Activated T-cell treated with anti-CD3 and anti-CD28 coated beads, Interleukin-2, amount 50 U/mL, for 1 hour (primary cell): ENCODE measurements around the gene EYA3.

Experiments used
- DNase-seq: peaks from one replicate; pipeline ENCODE4 v3.0.0-alpha.2; 2020

The EYA3 gene

GRCh38 chr1:27935721-27936120, 152.7 kb downstream of the EYA3 start:
- no peak for DNase-seq

DNA sequence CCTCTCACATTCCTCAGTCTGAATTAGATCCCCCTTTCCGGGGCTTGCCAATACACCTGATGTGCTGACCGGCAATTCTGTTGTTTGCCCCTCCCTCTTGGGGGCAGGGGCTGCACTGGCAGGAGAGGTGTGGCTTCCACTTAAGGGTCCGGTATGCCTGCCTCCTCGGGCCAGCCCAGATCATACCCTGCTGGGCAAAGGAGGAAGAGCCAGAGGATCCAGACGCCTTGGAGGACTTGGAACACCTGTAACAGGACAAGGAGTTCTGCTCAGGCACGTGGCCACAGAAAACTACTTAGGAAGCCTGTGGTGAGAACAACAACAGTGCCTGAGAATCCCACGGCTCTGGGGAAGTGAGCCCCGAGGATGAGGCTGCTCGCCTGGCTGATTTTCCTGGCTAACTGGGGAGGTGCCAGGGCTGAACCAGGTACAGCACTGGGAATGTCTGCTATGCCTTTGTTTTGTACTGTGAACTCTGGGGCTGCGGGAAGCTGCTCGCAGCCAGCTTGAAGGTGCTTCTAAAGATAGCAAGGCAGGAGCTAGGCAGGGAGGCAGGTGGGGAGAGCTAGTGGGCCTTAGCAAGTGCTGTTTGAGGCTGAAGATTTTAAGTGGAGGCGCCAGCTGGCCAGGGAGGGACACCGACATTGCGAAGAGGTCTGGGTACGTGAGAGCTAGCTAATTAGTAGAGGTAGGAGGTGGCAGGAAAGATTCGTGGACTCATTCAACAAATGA, 153.4 kb downstream of the EYA3 start, which contains the start of gene SMPDL3B:
Gene SMPDL3B, plus strand, starts transcription at position 183 of the 732 bp plus-strand sequence. Its CDS starts 184 bp downstream, at position 367.
- no peak for DNase-seq

DNA sequence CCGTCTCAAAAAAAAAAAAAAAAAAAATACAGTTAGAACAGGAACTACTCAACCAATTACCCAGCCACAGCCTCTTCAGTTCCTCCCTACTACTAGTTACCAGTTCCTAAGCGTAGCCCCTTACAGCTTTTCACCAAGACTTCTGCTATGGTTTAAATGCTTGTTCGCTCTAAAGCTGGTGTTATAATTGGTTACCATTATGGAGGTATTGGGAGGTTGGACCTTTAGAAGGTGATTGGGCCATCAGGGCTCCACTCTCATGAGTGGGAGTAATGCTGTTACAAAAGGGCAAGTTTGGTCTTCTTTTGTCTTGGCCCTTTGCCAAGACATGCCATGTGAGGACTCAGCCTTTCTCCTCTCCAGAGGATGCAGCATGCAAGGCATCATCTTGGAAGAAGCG, 156.7 kb downstream of the EYA3 start:
- no peak for DNase-seq

DNA sequence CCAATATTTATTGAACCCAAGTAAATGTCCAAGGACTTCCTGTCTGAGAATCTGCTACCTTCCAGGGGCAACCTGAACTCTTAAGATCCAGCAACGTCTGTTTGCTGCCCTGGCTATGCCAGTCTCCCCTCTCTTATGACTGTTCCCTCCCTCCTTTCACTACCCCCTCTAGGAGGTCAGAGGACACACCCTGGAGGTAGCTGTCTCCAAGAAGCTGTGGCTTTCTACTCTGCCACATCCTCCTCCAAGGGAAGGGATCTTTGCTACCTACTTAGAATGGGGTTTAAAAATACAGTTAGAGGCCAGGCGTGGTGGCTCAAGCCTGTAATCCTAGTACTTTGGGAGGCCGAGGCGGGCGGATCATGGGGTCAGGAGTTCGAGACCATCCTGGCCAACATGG, 157.2 kb downstream of the EYA3 start:
- DNase-seq, result no peak

- no peak for DNase-seq
These were observed 160.0 kb downstream of the EYA3 start for GRCh38 chr1:27928216-27928954.

DNA sequence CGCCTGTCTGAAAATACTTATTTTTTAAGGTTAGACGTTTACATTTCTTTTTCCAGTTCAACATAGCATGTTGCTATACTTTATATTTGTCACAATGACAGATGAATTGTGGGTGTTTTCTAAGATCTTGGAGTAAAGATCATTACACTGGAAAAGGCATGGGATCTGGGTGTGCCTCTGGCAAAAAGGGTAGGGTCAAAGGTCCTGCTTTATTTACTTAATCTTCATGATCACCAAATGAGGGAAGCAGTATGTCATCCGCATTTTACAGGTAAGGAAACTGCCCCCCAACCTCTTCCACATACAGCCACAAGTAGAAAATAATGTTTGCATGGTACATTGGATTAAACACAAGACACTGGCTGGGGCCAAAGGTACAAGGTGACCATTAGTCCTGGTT, 166.1 kb downstream of the EYA3 start:
- no peak for DNase-seq
